Left ventricle myocardium superior (tissue), 1 donor: ENCODE data around the gene SSBP4. TPM values are rescaled to one million over a fixed set of nuclear protein-coding genes. Genes with fewer than 3 reads are reported as not detected.
A peak's percentile ranks its signal among the peaks of the same experiment; 100 is the strongest.
"Not testable (repeated sequence)": the region's sequence is repeated elsewhere in the genome, so short reads cannot be mapped to it uniquely, and the experiment has no call there.

Experiments
- ATAC-seq: fragments of 200-7000 bp; cut with Tn5 transposase; one replicate; pipeline ENCODE4 v1.9.1; 2020; ENCODE audit warnings: mild to moderate bottlenecking, moderate library complexity
- DNase-seq: peaks from one replicate; pipeline ENCODE4 v3.0.0-alpha.2; 2020
- intact Hi-C: fragments of 100-400 bp; cut with micrococcal nuclease; formaldehyde crosslinking; loops from one replicate; pipeline ENCODE4 v1.11.0; 2022
- total RNA-seq: library from RNA; stranded (reverse); fragmentation: NEBNext Ultra II Directional; extraction: Animal tissue kit (Norgen Biotek cat#: 25700); gene quantifications from one replicate; pipeline ENCODE4 v1.2.1, GENCODE V29; 2021
- donor health status: DM: no; HTN: yes; CAD: no; lungs with severe emphysema.

SSBP4 gene
- total RNA-seq, 1 donor from 2014 or later: 36.4 TPM

DNA sequence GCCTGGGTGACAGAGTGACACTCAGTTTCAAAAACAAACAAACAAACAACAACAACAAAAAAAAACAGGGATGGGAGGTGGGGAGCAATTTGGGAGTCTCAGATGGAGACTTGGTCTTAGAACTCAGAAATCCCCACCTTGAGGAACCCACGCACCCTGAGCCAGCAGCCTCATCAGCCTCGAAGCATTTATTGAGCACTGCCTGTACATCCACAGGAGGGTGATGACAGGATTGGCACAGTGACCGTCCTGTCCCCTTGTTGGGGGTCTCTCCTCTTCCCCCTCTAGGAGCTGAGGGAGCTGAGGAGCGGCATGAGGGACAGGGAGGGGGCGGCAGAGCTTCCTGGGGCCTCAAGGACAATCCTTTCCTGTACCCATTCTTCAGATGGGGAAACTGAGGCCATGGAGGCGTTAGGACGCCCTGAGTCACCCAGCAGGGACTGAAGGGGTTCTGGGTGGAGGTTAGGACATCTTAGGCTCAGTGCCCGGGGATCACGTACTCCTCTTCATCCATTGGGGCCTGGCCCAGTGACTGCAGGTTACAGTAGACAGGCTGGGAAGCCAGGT, 27.6 kb upstream of the SSBP4 start:
- ATAC-seq (no peak), DNase-seq (no peak)
- intact Hi-C loops: no loop called here

- intact Hi-C loops: no loop called here
- ATAC-seq (peak; percentile 26), DNase-seq (peak; percentile 56)
These were observed 26.8 kb upstream of the SSBP4 start for GRCh38 chr19:18392417-18392816.

DNA sequence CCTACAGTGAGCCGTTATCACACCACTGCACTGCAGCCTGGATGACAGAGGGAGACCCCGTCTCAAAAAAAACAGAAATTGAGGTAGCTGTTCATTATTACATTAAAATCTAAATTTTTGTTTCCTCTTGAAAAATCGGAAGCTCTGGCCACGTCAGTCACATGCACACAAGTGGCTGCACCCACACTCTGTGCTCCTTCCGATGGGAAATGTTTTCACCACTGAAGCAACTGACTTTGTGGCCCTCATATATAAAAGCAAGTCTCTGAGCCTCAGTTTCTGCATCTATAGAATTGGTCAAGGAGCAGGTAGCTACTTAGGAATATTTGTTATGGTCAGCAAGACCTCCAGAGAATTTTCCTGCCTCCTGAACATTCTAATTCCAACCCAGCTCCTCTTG, 26.3 kb upstream of the SSBP4 start:
- no peak for DNase-seq
- no peak for ATAC-seq
- intact Hi-C loops: no loop called here

DNA sequence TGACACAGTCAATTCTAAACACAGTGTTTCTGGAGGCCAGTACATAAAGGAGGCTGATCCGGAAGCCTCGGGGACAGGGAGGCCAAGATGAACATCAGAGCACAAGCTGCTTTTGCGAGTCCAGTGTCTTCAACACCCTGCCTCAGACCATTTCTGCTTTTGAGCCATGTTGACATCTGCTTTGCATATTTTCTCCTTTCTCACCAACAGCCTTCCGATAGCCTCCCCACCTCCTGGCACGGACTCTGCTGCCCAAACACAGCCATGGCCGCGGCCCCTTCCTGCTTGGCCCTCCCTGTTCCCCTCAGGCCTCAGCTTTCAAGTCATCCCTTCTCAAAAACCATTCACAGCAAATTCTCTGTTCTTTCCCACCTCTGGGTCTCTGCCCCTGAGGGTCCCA, 25.4 kb upstream of the SSBP4 start:
- ATAC-seq: peak; percentile 35
- intact Hi-C loops: no loop called here
- peak; percentile 64 for DNase-seq

DNA sequence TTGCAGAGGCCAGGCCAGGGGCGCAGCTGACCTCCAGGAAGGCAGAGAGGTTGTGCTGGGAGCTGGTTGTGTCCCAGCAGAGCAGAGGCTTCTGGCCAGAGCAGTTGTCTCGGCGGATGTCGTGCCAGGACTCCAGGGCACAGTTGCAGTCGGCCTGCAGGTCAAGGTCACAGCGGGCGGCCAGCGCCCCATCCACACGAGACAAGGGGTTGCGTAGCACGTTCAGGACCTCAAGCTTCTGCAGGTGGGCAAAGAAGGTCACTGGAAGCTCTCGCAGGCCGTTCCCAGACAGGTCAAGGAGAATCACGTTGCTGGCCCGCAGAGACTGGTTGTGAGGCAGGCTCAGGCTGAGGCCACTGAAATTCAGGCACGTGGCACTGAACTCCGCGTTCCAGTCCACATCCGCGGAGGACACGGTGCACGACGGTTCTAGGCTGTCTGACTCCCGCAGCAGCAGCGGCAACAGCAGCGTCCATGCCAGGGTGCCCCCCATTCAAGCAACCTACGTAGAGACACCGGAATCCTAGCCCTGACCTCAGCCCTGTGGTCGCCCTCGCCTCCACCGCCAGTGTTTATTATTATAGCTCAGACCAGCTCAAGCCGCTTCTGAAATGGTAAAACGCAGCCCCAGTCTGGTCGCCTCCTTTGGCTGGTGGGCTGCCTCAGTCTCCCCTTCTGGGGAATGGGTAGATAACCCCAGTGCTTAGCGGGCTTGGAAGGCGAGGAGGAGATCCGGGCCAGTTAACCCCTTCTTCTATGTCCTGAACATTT, 22.5 kb upstream of the SSBP4 start:
- intact Hi-C loops: no loop called here
- no peak for ATAC-seq
- DNase-seq: peak; percentile 57

DNA sequence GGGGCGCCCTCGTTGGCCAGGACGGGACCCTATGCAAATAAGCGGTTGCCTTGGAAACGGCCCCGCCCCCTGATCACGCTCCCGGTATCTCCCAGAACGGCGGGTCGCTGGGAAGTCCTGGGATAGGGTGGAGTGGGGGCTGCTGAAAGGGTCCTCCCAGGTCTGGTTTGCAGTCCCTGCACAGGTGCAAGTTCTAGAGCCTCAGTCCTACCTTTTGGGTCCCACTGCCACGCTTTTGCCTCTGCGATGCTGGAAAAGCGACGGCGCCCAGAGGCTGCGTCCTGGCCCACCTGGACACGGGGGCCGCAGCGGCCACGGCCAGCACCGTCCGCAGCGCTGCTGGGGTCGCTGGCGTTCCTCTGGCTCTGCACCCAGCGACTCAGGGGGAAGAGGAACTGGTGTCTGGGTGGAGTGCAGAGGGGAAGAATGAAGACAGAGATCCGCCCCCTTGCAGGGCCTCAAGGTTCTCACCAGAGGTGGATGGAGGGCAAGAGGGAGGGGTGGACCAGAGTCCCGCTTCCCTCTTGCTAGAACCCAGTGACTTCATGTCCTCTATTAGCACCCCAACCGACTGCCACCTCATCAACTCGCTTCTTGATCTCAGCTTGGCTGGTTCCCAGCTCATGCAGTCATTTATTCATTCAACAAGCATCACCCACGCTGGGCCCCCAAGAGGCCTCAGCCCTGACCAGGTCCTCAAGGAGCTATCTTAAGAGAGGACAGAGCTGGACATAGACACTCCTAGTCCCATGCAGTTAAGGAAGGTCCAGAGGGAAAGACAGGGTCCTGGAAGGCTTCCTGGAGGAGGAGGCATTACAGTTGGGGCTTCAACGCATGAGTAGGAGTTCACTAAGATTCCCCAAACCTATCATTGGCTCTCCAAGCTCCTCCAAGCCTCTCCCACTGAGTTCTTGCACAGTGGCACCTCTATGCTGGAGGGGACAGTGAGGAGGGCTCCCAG, 21.7 kb upstream of the SSBP4 start, which contains the start of gene LRRC25:
TSS of gene LRRC25 (minus strand) at position 381 of the 961 bp plus-strand sequence. CDS start 659 bp downstream, outside the sequence.
- ATAC-seq (peak; percentile 65), DNase-seq (peak; percentile 63)
- intact Hi-C loops: no loop called here

GRCh38 chr19:18399008-18399407, 20.2 kb upstream of the SSBP4 start:
- intact Hi-C loops: no loop called here
- ATAC-seq: peak; percentile 49
- peak; percentile 61 for DNase-seq

GRCh38 chr19:18401580-18402112, 17.6 kb upstream of the SSBP4 start:
- ATAC-seq (peak; percentile 82), DNase-seq (peak; percentile 67)
- intact Hi-C loops: no loop called here

DNA sequence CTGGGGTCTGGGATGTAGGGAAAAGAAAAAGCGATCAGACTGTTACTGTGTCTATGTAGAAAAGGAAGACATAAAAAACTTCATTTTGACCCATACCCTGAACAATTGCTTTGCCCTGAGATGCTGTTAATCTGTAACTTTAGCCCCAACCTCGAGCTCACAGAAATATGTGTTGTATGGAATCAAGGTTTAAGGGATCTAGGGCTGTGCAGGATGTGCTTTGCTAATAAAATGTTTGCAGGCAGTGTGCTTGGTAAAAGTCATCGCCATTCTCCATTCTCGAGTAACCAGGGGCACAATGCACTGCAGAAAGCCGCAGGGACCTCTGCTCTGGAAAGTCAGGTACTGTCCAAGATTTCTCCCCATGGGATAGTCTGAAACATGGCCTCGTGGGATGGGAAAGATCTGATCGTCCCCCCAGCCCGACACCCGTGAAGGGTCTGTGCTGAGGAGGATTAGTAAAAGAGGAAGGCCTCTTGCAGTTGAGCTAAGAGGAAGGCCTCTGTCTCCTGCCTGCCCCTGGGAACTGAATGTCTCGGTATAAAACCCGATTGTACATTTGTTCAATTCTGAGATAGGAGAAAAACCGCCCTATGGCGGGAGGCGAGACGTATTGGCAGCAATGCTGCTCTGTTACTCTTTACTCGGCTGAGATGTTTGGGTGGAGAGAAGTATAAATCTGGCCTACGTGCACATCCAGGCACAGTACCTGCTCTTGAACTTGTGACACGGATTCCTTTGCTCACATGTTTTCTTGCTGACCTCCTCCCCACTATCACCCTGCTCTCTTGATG, 16.5 kb upstream of the SSBP4 start:
- intact Hi-C loops, DNase-seq, ATAC-seq: not testable (repeated sequence)

DNA sequence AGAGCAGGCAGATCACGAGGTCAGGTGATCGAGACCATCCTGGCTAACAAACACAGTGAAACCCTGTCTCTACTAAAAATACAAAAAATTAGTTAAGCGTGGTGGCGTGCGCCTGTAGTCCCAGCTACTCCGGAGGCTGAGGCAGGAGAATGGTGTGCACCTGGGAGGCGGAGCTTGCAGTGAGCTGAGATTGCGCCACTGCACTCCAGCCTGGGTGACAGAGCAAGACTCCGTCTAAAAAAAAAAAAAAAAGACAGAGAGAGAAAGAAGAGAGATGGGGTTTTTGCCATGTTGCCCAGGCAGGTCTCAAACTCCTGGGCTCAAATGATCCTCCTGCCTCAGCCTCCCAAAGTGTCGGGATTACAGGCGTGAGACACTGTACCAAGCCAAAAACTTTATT, 13.4 kb upstream of the SSBP4 start:
- intact Hi-C loops, ATAC-seq, DNase-seq: not testable (repeated sequence)

DNA sequence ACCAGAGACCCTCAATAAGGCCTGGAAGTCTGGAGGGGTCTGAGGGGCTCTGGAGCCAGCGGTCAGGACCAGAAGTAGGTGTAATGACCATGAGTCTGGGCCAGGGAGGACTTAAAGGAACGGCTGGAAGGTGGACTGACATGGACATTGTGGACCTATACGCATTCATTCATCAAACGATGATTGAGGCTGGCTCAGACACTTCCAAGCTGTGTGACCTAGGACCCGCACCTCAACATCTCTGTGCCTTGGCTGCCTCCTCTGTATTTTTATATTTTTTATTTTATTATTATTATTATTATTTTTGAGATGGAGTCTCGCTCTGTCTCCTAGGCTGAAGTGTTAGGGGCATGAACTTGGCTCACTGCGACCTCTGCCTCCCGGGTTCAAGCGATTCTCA, 12.4 kb upstream of the SSBP4 start:
- intact Hi-C loops: no loop called here
- ATAC-seq: no peak
- DNase-seq: no peak

- DNase-seq: peak; percentile 56
- intact Hi-C loops: no loop called here
- peak; percentile 13 for ATAC-seq
These were observed 11.1 kb upstream of the SSBP4 start for GRCh38 chr19:18408053-18408476.

DNA sequence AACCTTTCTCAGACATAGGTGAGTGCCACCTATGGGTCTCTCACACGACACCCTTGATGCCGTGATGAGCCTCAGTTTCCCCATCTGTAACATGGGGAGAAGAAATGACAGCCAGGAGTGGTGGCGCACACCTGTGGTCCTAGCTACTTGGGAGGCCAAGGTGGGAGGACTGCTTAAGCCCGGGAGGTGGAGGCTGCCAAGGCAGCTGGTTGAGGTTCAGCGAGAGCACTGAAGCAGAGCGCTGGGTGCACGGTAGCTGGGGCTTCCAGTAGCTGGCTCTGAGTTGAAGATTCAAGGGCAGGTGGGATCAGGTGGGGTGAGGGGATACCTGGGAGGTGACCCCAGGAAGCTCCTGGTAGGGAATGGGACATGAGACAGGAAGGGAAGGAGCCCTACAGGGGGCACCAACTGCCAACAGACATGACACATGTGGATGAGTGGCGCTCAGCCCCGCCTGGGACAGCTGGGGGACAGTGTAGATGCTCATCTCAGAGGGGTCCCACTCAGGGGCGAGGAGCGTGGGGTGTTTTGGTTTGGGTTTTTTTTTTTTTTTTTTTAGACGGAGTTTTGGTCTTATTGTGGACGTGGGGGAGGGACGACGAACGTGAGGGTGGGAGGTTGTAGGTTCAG, 6.5 kb upstream of the SSBP4 start:
- intact Hi-C loops: no loop called here
- ATAC-seq (no peak), DNase-seq (no peak)

GRCh38 chr19:18414504-18415177, 4.6 kb upstream of the SSBP4 start:
- intact Hi-C loops: no loop called here
- peak; percentile 37 for DNase-seq

DNA sequence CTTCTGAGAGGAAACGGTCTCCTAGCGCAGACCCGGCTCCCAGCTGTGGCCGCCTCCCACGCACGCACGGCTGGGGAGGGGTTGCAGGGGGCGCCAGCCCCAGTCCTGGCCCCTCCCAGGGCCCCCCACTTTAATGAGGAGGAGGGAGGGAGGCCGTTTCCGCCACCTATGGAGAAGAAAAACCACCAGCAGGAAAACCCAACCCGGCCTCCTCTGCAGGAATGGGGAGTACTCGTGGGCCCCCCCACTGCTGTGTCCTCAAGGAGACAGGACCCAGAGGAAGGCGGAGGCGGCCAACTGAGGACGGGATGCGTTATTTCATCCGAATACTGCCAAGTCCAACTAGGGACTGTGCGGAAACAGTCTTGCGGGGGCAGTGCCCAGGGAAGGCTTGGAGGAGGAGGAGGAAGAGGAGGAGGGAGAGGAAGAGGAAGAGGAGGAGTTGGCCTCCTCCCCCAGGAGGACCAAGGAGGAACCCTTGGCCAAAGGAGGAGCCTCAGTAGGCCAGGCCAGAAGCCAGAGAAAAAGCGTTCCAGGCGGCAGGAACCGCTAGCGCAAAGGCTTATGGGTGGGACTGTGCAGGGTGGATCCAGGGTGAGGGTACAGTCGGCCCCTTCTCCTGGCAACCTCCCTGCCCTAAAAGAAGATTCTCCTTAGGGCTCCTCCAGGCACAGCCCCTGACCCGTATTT, 3.9 kb upstream of the SSBP4 start:
- ATAC-seq (peak; percentile 33), DNase-seq (peak; percentile 84)
- intact Hi-C loops: no loop called here

More at GRCh38 chr19:18414504-18415177, 4.6 kb upstream of the SSBP4 start:
- no peak for ATAC-seq

DNA sequence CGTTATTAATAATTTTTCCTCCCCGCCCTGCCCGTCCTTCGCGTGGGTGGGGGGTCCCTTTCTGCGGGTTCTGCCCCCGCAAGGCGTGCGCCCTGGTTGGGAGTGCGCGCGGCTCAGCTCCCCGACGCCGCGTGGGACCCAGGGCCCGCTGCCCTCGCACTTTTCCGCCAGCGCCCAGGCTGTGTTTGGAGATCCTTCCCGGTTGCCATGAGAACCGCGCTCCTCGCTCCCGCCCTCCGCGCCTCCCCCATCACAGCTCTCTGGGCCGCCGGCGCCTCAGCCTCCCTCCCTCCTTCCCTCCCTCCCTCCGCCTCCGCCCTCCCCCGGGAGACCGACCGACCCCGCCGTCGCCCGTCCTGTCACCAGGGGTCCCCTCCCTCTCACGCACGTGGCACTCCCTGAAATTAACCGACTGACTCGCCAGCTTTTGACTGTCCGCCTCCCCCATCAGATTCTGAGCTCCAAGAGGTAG, 2.4 kb upstream of the SSBP4 start:
- intact Hi-C loops: no loop called here
- peak; percentile 65 for ATAC-seq
- DNase-seq: peak; percentile 93
